SW 1271 (cell line): ENCODE measurements around the gene TP53BP2.
"Not testable (repeated sequence)": the region's sequence is repeated elsewhere in the genome, so short reads cannot be mapped to it uniquely, and the experiment has no call there.

Source experiments
- DNase-seq, 2 experiments: peaks; one replicate each; lab custom pipeline; 2025; lab: John Stamatoyannopoulos, UW

The TP53BP2 gene

GRCh38 chr1:223845810-223846682 lies at the start of gene TP53BP2:
Gene TP53BP2, minus strand, starts transcription at chr1:223845947. Its CDS starts 267 bp downstream, at chr1:223845680.
- DNase-seq = peak; percentile 26 to 67

DNA sequence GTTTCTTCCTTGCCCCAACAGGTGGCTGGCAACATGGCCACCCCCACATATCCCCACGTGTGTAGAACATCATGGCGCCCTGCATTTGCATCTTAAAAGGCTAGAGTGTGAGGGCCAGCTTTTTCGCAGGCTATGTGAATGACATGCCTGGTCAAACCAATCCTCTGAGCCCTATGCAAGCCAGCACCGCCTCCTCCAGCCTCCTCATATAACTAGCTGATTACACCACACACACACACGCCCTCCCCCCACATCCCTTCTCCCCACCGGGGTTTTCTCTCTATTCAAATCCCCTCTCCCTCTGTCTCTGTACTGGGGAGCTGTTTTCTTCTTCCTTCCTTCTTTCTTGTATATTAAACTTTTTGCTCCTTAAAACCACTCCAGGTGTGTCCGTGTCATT lies 44.7 kb upstream of the TP53BP2 start:
- not testable (repeated sequence) for DNase-seq

GRCh38 chr1:223889319-223889718 lies 43.6 kb upstream of the TP53BP2 start:
- DNase-seq = not testable (repeated sequence)

DNA sequence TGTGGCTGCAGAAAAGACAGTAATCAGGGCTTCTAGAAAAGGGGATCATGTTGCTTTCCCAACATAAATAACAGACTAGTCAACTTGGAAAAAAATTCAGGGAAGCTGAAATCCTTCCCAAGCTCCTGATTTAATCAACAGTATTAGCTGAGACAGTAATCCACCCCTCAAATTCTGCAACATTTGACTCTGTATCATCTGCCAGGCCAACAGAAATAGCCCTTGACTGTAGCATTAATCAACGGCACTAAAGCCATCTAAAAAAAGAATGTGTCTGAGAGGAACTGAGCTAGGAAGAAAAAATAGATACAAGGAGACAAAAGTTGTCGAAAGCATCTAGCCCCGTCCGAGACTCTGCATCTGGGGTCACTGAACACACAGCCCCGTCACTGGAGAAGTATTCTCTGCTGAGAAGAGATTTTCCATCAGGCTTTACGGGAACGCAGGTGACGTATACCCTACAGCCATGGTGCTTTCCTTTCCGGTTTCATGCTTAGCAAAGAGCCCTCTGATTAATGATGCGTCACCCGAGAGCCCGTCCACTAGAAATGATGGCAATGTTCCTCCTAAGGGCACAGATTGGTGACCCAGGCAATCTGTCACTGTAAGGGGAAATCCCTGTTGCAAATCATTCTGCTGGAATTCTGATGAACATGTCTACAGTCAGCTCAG lies 42.1 kb upstream of the TP53BP2 start:
- peak; percentile 82 to 91 for DNase-seq

- no peak for DNase-seq
Measured at GRCh38 chr1:223886516-223886921, 40.8 kb upstream of the TP53BP2 start.

DNA sequence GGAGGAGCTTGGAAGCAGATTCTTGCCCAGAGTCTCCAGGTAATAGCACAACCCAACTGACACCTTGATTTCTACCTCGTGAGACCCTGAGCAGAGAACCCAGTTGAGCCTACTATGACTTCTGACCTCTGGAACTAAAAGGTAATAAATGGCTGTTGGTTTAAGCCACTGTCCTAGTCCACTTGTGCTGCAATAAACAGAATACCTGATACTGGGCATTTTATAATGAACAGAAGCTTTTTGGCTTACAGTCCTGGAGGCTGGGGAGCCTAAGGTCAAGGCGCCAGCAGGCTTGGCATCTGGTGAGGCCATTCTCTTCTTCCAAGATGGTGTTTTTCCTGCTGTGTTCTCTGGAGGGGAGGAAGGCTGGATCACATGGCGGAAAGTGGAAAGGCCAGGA lies 39.9 kb upstream of the TP53BP2 start:
- no peak for DNase-seq

GRCh38 chr1:223878598-223879325 lies 33.0 kb upstream of the TP53BP2 start:
- DNase-seq = no peak

DNA sequence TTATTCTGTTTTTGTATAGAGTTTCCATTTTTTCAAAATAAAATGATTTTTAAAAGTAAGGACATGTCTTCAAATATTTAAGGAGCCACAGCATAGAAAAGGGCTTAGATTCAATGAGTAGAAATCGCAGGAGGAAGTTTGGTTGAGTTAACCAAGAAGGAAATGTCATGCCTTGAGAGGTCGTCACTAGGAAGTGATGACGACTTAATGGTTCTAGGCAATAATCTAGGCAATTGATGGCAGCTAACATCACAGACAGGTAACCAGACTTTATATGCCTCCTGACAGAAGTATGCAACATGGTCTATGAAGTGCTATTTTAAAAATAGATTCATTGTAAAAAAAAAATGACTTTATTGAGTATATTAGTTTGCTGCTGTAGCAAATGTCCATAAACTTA lies 32.1 kb upstream of the TP53BP2 start:
- no peak for DNase-seq

DNA sequence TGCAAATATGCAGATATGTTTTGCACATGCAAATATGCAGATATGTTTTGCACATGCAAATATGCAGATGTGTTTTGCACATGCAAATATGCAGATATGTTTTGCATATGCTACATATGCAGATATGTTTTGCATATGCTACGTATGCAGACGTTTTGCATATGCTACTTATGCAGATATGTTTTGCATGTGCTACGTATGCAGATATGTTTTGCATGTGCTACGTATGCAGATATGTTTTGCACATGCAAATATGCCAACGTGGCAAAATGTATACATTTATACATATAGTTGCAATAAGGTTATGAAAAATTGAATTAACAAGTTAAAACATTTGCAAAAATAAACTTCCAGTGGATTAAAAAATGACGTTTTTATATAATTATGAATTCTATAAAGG lies 30.8 kb upstream of the TP53BP2 start:
- no peak for DNase-seq

DNA sequence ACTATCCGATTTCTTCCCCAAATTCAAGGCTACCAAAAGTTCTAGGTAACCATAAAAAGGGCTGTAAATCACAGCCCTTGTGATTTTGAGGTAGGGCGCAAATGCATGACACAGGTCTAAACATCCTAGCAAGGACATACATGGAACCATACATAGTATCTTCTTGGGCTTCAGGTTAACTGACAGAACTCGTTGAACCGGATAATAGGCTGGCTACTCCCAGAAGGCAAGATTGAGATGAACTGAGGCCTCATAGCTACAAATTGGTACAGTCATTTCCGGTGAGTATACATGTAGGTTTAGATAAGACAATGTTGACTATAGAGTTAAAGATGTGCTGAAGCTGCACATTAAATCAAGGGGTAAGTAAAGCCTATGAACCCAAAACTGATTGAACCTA lies 27.3 kb upstream of the TP53BP2 start:
- DNase-seq = no peak

- DNase-seq = no peak
Measured at GRCh38 chr1:223872308-223872901, 26.7 kb upstream of the TP53BP2 start.

DNA sequence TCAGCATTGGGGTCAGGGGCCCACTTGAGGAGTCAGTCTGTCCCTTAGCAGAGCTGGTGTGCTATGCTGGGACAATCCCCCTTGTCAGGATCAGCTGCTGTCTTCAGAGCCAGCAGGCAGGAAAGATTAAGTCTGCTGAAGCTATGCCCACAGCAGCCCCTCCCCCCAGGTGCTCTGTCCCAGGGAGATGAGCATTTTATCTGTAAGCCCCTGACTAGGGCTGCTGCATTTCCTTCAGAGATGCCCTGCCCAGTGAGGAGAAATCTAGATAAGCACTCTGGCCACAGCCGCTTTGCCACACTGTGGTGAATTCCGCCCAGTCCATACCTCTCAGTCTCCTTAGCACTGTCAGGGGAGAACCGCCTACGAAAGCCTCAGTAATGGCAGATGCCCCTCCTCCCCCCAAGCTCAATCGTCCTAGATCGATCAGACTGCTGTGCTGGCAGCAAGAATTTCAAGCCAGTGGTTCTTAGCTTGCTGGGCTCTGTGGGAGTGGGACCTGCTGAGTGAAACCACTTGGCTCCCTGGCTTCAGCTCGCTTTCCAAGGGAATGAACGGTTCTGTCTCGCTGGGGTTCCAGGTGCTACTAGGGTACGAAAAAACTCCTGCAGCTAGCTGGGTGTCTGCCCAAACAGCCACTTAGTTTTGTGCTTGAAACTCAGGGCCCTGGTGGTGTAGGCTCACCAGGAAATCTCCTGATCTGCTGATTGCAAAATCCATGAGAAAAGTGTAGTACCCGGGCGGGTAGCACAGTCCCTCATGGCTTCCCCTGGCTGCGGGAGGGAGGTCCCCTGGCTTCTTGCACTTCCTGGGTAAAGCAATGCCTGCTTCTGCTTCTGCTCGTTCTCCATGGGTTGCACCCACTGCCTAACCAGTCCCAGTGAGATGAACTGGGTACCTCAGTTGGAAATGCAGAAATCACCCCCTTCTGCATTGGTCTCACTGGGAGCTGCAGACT lies 25.1 kb upstream of the TP53BP2 start:
- DNase-seq = no peak

DNA sequence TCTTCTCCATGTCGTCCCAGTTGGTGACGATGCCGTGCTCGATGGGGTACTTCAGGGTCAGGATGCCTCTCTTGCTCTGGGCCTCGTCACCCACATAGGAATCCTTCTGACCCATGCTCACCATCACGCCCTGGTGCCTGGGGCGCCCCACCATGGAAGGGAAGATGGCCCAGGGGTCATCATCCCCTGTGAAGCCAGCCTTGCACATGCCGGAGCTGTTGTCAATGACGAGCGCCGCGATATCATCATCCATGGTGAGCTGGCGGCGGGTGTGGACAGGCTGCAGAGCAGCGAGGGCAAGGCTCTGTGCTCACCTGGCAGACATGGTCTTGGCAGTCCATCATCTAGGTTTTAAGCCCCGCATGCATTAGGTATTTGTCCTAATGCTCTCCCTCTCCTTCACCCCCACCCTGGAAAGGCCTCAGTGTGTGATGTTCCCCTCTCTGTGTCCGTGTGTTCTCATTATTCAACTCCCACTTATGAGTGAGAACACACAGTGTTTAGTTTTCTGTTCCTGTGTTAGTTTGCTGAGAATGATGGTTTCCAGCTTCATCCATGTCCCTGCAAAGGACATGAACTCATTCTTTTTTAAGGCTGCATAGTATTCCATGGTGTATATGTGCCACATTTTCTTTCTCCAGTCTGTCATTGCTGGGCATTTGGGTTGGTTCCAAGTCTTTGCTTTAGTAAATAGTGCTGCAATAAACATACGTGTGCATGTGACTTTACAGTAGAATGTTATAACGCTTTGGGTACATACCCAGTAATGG lies 19.0 kb upstream of the TP53BP2 start:
- DNase-seq = not testable (repeated sequence)

DNA sequence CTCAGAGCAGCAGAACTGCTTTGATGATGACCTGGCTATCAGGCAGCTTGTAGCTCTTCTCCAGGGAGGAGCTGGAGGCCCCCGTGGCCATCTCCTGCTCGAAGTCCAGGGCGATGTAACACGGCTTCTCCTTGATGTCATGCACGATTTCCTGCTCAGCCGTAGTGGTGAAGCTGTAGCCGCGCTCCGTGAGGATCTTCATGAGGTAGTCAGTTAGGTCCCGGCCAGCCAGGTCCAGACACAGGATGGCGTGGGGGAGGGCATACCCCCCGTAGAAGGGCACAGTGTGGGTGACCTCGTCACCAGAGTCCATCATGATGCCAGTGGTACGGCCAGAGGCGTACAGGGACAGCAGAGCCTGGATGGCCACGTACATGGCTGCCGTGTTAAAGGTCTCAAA lies 18.3 kb upstream of the TP53BP2 start:
- DNase-seq = no peak

DNA sequence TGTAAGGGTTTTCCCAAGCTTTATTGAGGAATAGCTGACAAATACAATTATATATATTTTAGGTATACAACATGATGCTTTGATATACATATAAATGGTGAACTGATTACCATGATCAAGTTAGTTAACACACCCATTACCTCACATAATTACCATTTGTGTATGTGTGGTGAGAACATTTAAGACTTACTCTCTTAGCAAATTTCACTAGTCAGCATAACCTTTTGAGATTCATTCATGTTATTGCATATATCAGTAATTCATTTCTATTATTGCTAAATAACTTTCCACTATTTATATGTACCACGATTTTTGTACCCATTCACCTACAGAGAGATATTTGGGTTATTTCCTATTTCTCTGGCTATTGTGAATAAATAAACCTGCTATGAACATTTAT lies 16.2 kb upstream of the TP53BP2 start:
- no peak for DNase-seq

- DNase-seq = no peak
Measured at GRCh38 chr1:223860051-223860622, 14.4 kb upstream of the TP53BP2 start.

DNA sequence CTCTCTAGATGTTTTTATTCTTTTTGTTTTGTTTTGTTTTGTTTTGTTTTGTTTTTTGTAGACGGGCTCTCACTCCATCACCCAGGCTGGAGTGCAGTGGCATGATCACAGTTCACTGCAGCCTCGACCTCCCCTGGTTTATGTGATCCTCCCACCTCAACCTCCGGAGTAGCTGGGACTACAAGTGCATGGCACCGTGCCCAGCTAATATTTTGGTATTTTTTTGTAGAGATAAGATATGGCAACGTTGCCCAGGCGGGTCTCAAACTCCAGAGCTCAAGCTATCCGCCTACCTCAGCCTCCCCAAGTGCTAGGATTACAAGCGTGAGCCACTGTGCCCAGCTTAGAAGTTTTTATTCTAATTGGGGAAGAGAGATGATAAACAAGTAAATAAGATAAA lies 13.3 kb upstream of the TP53BP2 start:
- no peak for DNase-seq

DNA sequence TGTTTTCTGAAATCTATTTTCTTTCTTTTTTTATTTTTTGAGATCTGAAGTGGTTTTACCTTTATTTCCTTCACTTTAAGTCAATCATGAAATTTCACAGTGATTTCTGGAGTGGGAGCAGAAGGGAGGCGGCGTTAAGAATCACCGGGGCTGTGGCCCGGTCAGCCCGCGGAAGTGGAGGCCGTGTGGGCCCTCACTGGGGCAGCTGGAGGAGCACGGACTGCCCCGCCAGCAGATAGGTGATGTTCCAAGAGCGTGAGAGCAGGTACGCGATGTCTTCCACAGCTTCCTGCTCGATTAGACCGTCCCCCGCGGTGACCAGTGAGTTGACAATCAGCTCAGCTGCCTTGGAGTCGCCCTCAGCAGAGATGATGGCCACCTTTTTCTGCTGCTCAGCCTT lies 10.6 kb upstream of the TP53BP2 start:
- DNase-seq = no peak

- no peak for DNase-seq
Measured at GRCh38 chr1:223853748-223854147, 8.0 kb upstream of the TP53BP2 start.

- DNase-seq = no peak
Measured at GRCh38 chr1:223853275-223853674, 7.5 kb upstream of the TP53BP2 start.
